ENCODE data around the gene ADAMTSL4.
"Not testable (repeated sequence)": the region's sequence is repeated elsewhere in the genome, so short reads cannot be mapped to it uniquely, and the experiment has no call there.

Gene ADAMTSL4

DNA sequence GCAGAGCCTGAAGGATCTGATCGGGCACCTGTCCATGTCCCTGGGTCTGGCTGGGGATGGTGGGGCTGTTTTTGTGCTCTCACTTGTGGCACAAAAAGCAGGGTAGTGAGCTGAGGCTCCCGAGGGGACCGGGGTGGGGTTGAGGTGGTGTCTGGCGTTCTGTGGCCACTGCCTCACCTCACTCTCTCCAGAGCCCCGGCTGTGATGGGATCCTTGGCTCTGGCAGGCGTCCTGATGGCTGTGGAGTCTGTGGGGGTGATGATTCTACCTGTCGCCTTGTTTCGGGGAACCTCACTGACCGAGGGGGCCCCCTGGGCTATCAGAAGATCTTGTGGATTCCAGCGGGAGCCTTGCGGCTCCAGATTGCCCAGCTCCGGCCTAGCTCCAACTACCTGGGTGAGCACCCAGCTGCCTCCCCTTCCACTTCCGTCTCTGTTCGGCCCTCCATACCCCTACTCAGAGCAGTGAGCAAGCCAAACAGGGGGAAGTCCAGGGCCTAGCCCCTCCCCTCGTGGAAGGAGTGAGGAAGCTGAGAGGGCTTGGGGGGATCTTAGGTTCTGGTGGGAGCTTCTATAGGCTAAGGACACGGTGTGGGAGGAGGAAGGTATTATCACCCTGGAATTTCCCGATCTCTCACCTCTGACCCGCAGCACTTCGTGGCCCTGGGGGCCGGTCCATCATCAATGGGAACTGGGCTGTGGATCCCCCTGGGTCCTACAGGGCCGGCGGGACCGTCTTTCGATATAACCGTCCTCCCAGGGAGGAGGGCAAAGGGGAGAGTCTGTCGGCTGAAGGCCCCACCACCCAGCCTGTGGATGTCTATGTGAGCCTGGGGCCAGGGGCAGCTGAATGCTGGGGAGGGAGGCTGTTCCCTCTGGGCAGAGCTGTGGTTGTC is 7.0 kb downstream of the ADAMTSL4 start:
- DNase-seq (ENCODE audit: low spot score): no peak

- no peak for DNase-seq (ENCODE audit: low spot score)
Measured at GRCh38 chr1:150557065-150557600, 7.9 kb downstream of the ADAMTSL4 start.

DNA sequence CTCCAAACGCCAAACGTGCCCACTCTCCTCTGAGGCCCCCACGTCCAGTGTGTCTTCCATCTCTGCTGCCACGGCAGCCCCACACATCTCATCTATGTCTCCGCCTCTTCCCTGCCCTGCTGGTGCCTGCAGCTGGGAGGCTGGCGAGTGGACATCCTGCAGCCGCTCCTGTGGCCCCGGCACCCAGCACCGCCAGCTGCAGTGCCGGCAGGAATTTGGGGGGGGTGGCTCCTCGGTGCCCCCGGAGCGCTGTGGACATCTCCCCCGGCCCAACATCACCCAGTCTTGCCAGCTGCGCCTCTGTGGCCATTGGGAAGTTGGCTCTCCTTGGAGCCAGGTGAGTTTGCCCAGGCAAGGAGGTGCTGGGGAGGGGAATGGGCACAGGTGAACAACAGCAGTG is 8.6 kb downstream of the ADAMTSL4 start:
- no peak for DNase-seq (ENCODE audit: low spot score)

GRCh38 chr1:150558303-150558704 is 9.1 kb downstream of the ADAMTSL4 start:
- no peak for DNase-seq (ENCODE audit: low spot score)

DNA sequence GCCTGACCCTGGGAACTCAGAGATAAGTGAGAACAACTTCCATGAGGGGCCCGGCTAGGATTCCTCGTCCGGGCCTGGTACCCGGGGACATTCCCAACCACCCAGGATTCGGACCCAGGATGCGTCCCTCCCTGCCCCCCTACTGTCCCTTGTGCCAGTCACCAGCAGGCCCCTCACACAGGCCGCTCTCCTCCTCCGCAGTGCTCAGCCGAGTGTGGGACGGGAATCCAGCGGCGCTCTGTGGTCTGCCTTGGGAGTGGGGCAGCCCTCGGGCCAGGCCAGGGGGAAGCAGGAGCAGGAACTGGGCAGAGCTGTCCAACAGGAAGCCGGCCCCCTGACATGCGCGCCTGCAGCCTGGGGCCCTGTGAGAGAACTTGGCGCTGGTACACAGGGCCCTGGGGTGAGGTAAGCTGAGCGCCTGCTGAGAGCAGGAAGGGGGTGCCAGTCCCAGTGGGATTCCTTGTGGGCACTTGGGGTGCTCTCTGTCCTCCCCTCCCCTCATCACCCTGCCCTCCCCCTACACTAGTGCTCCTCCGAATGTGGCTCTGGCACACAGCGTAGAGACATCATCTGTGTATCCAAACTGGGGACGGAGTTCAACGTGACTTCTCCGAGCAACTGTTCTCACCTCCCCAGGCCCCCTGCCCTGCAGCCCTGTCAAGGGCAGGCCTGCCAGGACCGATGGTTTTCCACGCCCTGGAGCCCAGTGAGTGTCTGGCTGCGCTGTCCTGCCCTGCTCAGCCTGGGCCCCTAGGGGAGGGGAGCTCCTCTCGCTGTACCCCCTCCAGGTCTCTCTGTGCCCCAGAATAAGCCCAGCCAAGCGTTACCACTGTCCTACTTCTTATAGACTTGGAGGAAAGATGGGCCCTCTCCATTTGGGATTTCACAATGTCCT is 9.8 kb downstream of the ADAMTSL4 start:
- no peak for DNase-seq (ENCODE audit: low spot score)

DNA sequence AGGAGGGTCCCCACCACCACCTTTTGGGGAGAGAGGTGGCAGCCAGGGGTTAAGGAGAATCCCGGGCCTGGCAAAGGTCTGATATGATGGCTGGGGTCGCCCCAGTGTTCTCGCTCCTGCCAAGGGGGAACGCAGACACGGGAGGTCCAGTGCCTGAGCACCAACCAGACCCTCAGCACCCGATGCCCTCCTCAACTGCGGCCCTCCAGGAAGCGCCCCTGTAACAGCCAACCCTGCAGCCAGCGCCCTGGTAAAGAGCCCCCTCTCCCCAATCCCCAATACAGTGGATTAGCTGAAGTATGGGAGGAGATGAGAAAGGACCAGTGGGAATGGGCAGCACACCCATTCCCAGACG is 10.4 kb downstream of the ADAMTSL4 start:
- DNase-seq (ENCODE audit: low spot score): no peak

DNA sequence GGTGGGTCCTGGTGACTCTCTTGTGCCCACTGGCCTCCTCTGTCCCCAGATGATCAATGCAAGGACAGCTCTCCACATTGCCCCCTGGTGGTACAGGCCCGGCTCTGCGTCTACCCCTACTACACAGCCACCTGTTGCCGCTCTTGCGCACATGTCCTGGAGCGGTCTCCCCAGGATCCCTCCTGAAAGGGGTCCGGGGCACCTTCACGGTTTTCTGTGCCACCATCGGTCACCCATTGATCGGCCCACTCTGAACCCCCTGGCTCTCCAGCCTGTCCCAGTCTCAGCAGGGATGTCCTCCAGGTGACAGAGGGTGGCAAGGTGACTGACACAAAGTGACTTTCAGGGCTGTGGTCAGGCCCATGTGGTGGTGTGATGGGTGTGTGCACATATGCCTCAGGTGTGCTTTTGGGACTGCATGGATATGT is 10.8 kb downstream of the ADAMTSL4 start:
- DNase-seq (ENCODE audit: low spot score): peak; percentile 83

DNA sequence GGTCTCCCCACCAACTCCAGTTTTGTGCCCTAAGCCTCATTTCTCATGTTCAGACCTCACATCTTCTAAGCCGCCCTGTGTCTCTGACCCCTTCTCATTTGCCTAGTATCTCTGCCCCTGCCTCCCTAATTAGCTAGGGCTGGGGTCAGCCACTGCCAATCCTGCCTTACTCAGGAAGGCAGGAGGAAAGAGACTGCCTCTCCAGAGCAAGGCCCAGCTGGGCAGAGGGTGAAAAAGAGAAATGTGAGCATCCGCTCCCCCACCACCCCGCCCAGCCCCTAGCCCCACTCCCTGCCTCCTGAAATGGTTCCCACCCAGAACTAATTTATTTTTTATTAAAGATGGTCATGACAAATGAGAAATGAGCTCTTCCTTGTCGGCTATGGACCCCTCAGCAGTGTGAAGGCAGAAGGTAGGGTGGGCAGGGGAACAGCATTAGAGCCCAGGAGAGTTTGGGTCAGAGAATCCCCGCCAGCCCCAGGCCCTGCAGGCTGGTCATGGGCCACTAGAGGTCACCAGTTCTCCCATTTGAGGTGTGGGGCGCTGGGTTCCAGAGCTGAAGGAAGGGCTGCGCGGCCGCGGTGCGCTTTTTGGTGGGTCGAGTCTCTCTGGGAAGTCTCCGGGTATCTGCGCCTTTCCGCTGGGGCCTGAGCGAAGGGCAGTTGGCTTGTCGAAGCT is 11.5 kb downstream of the ADAMTSL4 start:
- DNase-seq (ENCODE audit: low spot score): peak; percentile 74

- DNase-seq (ENCODE audit: low spot score): peak; percentile 87
Measured at GRCh38 chr1:150561254-150561973, 12.2 kb downstream of the ADAMTSL4 start.

DNA sequence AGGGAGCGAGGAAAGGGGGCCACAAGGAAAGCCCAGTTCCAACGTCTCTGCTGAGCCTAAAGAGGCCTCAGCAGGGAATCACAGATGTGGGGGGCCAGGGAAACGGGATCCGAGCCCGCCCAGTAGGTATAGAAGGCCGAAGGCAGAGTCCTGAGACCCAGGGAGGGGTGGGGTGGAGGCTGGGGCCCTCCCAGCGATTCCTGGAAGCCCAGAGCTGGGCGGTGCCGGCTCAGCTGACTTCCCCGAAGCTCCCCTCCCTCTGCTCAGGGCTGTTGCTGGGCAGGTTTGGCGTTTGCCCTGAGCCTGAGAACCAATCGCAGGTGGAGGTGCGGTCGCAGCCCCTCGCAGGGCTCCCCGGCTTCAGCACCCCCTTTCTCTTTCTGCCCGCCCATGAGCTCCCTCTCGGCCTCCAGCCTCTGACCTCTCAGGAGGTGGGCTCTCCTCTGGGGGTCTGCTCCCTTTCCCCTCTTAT is 12.8 kb downstream of the ADAMTSL4 start:
- DNase-seq (ENCODE audit: low spot score): peak; percentile 79

DNA sequence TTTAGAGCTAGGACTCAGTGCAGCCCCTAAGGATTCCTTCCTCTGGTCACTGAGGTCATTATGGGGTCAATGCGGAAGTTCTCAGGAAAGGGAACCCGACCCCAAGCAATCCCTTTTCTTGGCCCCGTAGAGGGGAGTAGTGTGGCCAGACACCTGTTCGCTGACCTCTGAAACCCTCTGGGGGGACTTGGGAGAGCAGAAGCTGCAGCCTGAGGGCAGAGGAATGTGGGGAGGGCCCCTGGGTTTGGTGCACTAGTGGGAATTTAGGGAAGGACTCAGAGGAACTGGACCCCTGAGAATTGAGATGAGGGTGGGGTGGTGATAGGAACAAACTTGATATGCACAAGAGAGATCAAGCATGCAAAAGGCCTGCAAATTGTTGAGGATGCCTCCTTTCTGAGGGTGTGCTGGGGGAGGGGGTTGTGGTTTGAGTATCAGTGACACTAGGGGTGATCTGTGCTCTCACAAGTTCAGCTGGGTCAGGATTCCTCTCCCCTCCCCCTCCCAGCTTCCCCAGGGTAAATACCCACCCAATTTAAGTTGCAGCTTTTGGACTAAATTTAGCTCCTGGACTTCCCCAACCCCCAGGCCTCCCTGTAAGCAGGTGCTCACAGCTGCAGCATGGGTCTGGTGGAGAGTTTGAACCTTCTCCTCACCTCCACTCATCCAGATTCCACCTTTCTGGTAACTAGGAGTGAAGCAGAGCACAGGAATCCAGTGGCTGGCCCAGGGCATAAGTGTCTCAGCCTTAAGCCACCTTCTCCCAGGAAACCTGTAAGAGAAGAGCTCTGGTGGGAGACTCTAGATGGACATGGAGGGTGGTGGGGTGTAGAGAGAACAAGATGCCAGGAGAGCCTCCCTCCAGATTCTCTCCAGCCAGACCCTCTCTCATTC is 13.5 kb downstream of the ADAMTSL4 start:
- DNase-seq (ENCODE audit: low spot score): no peak

DNA sequence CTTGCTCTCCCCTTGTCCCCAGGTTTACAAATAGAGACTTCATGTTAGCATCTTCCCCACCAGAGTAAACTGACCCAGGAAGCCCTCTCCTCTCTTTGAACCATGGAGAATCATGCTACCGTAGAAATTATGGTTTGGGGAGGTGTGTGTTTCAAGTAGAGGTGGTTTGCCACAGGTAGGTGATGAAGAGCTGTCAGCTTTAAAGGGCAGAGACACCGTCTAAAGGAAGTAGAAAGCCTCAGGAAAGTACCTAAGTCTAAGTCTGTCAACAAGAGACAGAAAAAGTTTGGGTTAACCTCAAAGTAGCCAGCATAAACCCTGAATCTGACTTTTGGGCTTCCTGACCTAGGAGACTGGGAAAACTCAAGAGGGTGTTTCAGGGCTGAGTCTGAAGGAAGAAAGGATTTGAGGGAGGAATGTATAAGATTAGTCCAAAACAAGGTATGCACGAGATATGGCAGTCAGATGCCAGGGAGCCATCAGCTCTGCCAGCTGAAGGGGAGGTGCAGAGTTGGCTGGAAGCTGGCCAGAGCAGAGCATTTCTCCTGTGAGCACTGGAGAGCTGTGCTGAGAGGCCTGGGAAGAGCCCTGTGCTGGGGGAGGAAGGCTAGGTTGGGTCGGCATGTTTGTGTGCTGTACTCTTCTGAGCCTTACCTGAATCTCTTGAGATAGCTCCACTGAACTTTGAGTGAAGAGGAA is 14.3 kb downstream of the ADAMTSL4 start:
- no peak for DNase-seq (ENCODE audit: low spot score)

DNA sequence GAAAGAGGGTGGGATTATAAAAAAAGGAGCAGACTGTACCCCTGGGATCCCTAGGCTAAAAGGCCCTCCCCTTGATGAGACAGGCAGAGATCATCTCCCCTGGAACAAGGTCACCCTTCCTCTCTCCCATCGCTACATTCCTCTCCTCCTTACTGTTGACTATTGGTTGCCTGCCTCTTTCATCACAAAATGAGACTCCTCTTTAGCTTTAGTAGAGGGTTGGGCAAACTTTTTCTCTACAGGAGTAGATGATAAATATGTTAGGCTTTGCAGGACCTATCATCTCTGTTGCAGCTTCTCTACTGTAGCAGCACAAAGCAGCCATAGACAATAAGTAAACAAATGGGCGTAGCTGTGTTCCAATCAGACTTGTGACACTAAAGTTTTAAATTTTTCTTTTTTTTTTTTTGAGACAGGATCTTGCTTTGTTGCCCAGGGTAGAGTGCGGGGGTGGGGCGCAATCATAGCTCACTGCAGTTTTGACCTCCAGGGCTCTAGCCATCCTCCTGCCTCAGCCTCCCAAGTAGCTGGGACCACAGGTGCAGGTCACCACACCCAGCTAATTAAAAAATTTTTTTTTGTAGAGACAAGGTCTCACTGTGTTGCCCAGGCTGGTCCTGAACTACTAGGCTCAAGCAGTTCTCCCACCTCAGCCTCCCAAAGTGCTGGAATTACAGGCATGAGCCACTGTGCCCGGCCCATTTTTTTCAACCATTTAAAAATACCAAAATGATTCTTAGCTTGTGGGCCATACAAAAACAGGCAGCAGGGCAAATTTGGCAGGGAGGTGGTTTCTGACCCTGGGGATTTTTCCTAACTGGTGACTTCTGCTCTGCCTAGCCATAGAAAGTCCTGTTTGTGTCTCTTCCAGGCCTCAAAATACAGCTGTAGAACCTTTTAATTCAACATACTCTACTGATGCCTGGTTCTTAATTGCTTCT is 15.1 kb downstream of the ADAMTSL4 start:
- DNase-seq (ENCODE audit: low spot score): no peak

- not testable (repeated sequence) for DNase-seq (ENCODE audit: low spot score)
Measured at GRCh38 chr1:150565240-150565991, 16.2 kb downstream of the ADAMTSL4 start.

- DNase-seq (ENCODE audit: low spot score): no peak
Measured at GRCh38 chr1:150566589-150567340, 17.6 kb downstream of the ADAMTSL4 start.

DNA sequence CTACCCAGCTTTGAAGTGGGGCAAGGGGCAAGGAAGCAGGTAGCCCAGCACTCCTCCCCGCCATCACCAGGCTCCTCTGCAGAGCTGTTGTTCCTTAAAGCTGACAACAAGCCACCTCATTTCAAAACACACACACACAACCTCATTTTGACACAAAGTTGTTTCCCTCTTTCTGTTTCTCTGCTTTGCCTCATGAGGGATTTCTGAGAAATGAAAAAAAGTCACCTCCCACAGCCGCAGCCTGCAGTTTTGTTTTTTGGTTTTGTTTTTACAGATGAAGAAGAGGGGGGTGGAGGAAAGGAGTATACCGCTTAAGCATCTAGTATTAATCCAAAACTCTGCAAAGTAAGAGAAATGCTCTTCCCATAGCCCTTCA is 18.1 kb downstream of the ADAMTSL4 start:
- no peak for DNase-seq (ENCODE audit: low spot score)
